Measurements from ENCODE around the gene MKNK2. TPM values are rescaled to one million over a fixed set of nuclear protein-coding genes. Genes with fewer than 3 reads are reported as not detected.
"Not testable (repeated sequence)": the region's sequence is repeated elsewhere in the genome, so short reads cannot be mapped to it uniquely, and the experiment has no call there.

Gene MKNK2
- total RNA-seq, 1 experiment from 2014 or later = 33.9 TPM

GRCh38 chr19:1992759-1993260 is 58.2 kb downstream of the MKNK2 start:
- DNase-seq (ENCODE audit: low read depth) = no peak

GRCh38 chr19:1991018-1991913 is 59.8 kb downstream of the MKNK2 start:
- no peak for DNase-seq (ENCODE audit: low read depth)

- DNase-seq (ENCODE audit: low read depth) = no peak
Observed at GRCh38 chr19:1990230-1991017, 60.6 kb downstream of the MKNK2 start.

- DNase-seq (ENCODE audit: low read depth) = no peak
Observed at GRCh38 chr19:1989513-1990229, 61.4 kb downstream of the MKNK2 start.

- not testable (repeated sequence) for DNase-seq (ENCODE audit: low read depth)
Observed at GRCh38 chr19:1988464-1988863, 62.6 kb downstream of the MKNK2 start.

Other genes with a start within 250 kb of the MKNK2 start
- gene ATP8B3, start 239.0 kb downstream of the MKNK2 start, total RNA-seq (2014; rRNA removed; shearing (Covaris generic)) = 1.8 TPM in 1 of 2 replicates, not detected in the other
- 8.1 and 11.3 TPM in 2 replicates for gene REXO1, start 202.8 kb downstream of the MKNK2 start, total RNA-seq (2014; rRNA removed; shearing (Covaris generic))
- 5.5 and 5.7 TPM in 2 replicates for gene KLF16, start 187.7 kb downstream of the MKNK2 start, total RNA-seq (2014; rRNA removed; shearing (Covaris generic))
- gene ABHD17A, start 165.7 kb downstream of the MKNK2 start, total RNA-seq (2014; rRNA removed; shearing (Covaris generic)) = 66.9 and 76.5 TPM in 2 replicates
- gene ADAT3, start 145.8 kb downstream of the MKNK2 start, total RNA-seq (2014; rRNA removed; shearing (Covaris generic)) = 4.0 and 11.1 TPM in 2 replicates
- 51.6 and 65.8 TPM in 2 replicates for gene SCAMP4, start 145.8 kb downstream of the MKNK2 start, total RNA-seq (2014; rRNA removed; shearing (Covaris generic))
- gene CSNK1G2, start 110.1 kb downstream of the MKNK2 start, total RNA-seq (2014; rRNA removed; shearing (Covaris generic)) = 53.9 and 54.1 TPM in 2 replicates
- gene BTBD2, start 35.5 kb downstream of the MKNK2 start, total RNA-seq (2014; rRNA removed; shearing (Covaris generic)) = 18.2 and 19.9 TPM in 2 replicates
- gene MOB3A, start 45.1 kb upstream of the MKNK2 start, total RNA-seq (2014; rRNA removed; shearing (Covaris generic)) = 11.1 and 13.5 TPM in 2 replicates
- not detected in 2 replicates for gene IZUMO4, start 45.7 kb upstream of the MKNK2 start, total RNA-seq (2014; rRNA removed; shearing (Covaris generic))
- gene AP3D1, start 100.3 kb upstream of the MKNK2 start, total RNA-seq (2014; rRNA removed; shearing (Covaris generic)) = 79.0 and 93.3 TPM in 2 replicates
- gene DOT1L, start 112.7 kb upstream of the MKNK2 start, total RNA-seq (2014; rRNA removed; shearing (Covaris generic)) = 5.0 and 10.8 TPM in 2 replicates
- 70.9 and 101 TPM in 2 replicates for gene PLEKHJ1, start 185.1 kb upstream of the MKNK2 start, total RNA-seq (2014; rRNA removed; shearing (Covaris generic))
- 26.3 and 47.7 TPM in 2 replicates for gene SF3A2, start 185.6 kb upstream of the MKNK2 start, total RNA-seq (2014; rRNA removed; shearing (Covaris generic))
- 0.51 and 2.2 TPM in 2 replicates for gene AMH, start 198.1 kb upstream of the MKNK2 start, total RNA-seq (2014; rRNA removed; shearing (Covaris generic))
- 1.6 TPM in 1 of 2 replicates, not detected in the other for gene JSRP1, start 205.2 kb upstream of the MKNK2 start, total RNA-seq (2014; rRNA removed; shearing (Covaris generic))
- not detected in 2 replicates for gene PEAK3, start 230.9 kb upstream of the MKNK2 start, total RNA-seq (2014; rRNA removed; shearing (Covaris generic))

Data from Daoy (cell line).